Measurements from ENCODE around the gene GPR162. TPM values are rescaled to one million over a fixed set of nuclear protein-coding genes. Genes with fewer than 3 reads are reported as not detected.

GPR162 gene
- total RNA-seq, 2 experiments from 2014 or later, result not detected

DNA sequence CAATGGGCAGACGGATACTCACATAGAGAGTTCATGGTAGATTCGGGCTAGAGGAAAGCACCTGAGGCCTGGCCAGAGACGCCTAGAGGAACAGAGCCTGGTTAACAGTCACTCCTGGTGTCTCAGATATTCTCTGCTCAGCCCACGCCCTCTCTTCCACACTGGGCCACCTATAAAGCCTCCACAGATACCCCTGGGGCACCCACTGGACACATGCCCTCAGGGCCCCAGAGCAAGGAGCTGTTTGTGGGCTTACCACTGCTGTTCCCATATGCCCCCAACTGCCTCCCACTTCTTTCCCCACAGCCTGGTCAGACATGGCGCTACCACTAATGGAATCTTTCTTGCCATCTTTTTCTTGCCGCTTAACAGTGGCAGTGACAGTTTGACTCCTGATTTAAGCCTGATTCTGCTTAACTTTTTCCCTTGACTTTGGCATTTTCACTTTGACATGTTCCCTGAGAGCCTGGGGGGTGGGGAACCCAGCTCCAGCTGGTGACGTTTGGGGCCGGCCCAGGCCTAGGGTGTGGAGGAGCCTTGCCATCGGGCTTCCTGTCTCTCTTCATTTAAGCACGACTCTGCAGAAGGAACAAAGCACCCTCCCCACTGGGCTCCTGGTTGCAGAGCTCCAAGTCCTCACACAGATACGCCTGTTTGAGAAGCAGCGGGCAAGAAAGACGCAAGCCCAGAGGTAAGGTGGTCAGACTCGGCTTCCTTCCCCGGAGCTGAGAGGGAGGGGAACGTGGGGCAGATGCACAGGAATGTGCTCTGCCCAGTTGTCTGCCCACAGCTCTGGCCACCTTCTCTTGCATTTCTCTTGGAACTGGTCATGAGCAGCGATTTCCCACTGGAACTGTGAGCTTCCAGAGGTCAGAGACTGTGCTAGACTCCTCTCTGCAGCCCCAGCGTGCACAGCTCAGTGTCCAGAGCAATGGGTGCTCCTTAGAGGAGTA is 32.4 kb upstream of the GPR162 start, which contains the start of gene CD4:
Gene CD4, plus strand, starts transcription at position 557 of the 953 bp plus-strand sequence. CDS start 10,611 bp downstream, outside the sequence.
- intact Hi-C loops (cut with micrococcal nuclease; ENCODE audit: unreplicated experiment), result no loop called here

DNA sequence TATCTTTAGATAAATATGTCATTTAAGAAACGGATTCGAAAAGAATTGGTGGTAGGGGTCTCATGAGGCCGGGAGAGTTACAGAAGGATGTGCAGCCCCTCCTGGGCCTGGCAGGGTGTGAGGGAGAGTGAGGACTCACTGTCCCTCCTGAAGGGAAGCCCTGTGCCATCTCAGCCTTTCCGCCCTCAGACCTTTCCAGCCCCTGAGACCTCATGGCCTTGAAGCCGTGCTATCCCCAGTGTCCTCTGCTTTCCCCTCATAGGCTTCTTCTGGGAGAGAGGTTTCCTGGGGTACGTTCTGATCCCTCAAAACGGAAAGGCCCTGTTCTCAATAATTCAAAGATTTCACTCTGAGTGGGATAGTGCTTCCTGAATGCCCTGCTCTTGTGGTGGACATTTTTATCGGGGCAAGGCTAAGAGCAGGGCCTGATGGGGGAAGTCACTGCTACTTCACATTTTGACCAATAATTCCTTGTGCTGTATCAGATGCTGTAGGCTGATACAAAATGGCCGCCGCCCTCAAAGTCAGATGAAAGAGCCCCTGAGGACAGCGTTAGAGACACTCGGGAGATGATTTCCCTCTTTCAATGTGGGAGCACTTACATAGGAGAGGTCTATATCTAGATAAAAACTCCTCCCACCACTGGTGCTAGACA is 31.0 kb upstream of the GPR162 start:
- intact Hi-C loops (cut with micrococcal nuclease; ENCODE audit: unreplicated experiment), result no loop called here
- Histone ChIP-seq H4K20me1 (ENCODE audit: insufficient read depth, low read length) (no peaks in the 10 kb centered on the region), H3K36me3 (ENCODE audit: insufficient read depth, low read length) (no peaks in the 10 kb centered on the region), H2AFZ (ENCODE audit: low read length) (no peak overlapping the region), H3K9me3 (ENCODE audit: low read length) (no peaks in the 10 kb centered on the region), H3K79me2 (ENCODE audit: insufficient read depth, low read depth, low read length) (no peaks in the 10 kb centered on the region), H3K27ac (ENCODE audit: low read depth, low read length, poor library complexity, severe bottlenecking) (no peak overlapping the region), H3K9me2 (ENCODE audit: insufficient read depth, low read length) (no peaks in the 10 kb centered on the region), H3K4me1 (ENCODE audit: insufficient read depth, low read length, poor library complexity, severe bottlenecking) (peaks cover 17% of the 10 kb centered on the region), H3K4me2 (ENCODE audit: low read length) (no peak overlapping the region), H3K4me3 (ENCODE audit: low read depth, low read length, poor library complexity, severe bottlenecking) (no peak overlapping the region)
- no peak for TF ChIP-seq CTCF (conservative IDR thresholded peaks at IDR 0.05; ENCODE audit: low read length)
- TF ChIP-seq EZH2phosphoT487 (IDR thresholded peaks at IDR 0.05; ENCODE audit: borderline replicate concordance, low read depth, low read length), result no peak
- ChIA-PET POLR2A (no interaction called here), CTCF (ENCODE audit: unreplicated experiment) (no interaction called here)
- BruUV-seq (replicated peaks), result no TSS peak
- DNase-seq (ENCODE audit: low spot score), result no peak

More for the DNA sequence above, 32.4 kb upstream of the GPR162 start, which contains the start of gene CD4:
- Histone ChIP-seq H3K27ac (ENCODE audit: low read depth, low read length, poor library complexity, severe bottlenecking) (no peak within 1 kb of the TSS), H3K4me3 (ENCODE audit: low read depth, low read length, poor library complexity, severe bottlenecking) (no peak within 1 kb of the TSS), H3K4me1 (ENCODE audit: insufficient read depth, low read length, poor library complexity, severe bottlenecking) (peaks cover 24% of the 10 kb centered on the region), H3K79me2 (ENCODE audit: insufficient read depth, low read depth, low read length) (no peaks in the 10 kb centered on the region), H3K9me2 (ENCODE audit: insufficient read depth, low read length) (no peaks in the 10 kb centered on the region), H4K20me1 (ENCODE audit: insufficient read depth, low read length) (no peaks in the 10 kb centered on the region), H3K9me3 (ENCODE audit: low read length) (no peaks in the 10 kb centered on the region), H3K4me2 (ENCODE audit: low read length) (no peak within 1 kb of the TSS), H3K36me3 (ENCODE audit: insufficient read depth, low read length) (no peaks in the 10 kb centered on the region), H2AFZ (ENCODE audit: low read length) (peak within 1 kb of the TSS; percentile 8; the same call in 1 of the 2 replicates)
- DNase-seq (ENCODE audit: low spot score), result no peak
- no TSS peak for BruUV-seq (replicated peaks)
- CTCF ChIA-PET (ENCODE audit: unreplicated experiment), result no interaction called here
- no peak for TF ChIP-seq EZH2phosphoT487 (IDR thresholded peaks at IDR 0.05; ENCODE audit: borderline replicate concordance, low read depth, low read length)
- TF ChIP-seq CTCF (conservative IDR thresholded peaks at IDR 0.05; ENCODE audit: low read length), result no peak
- POLR2A ChIA-PET, result interaction anchor here (0.8 kb wide), 1 partner anchor 33 kb away, joined by 3 read pairs; the partner anchor contains the start of gene GPR162
